GM18511 (cell line): Measurements from ENCODE around the gene RBKS.

Experiments
- ATAC-seq: cut with Tn5 transposase; IDR thresholded peaks from one replicate; pipeline ENCODE4 v1.9.1; 2021; ENCODE audit warnings: mild to moderate bottlenecking, moderate library complexity; ENCODE audit not compliant: unreplicated experiment

RBKS gene

DNA sequence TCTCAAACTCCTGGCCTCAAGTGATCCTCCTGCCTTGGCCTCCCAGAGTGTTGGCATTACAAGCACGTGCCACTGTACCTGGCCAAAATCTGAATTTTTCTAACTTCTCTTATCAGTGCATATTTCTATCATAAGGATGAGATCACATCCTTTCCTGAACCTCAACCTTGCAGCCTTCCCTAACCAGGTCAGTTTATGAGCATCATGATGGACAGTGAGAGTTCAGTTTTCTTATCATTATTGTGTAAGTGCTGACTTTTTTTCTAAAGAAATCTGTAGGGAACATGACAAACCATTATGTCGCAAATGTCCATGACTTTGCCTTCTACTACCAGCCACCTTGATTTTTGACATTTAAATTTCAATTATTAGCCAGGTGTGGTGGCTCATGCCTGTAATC lies 87.1 kb downstream of the RBKS start:
- no peak for ATAC-seq

DNA sequence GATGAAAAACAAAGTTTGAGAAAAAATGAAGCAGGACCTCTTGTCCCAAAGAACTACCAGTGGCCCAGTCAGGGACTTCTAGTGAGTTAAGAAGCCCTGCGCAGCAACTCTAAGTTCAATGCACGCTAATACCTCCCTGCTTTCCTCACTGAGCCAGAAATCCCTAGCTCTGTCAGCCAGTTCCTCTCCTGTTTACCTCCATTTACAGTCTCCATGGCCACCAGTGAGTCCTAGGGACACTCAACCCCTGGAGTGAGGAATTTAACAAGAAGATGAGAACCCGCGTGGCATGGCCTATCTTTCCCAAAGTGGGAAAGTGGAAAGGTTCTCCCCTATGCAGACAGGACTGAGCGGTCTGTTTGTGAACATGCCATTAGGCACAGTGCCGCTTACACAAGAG lies 87.6 kb downstream of the RBKS start:
- ATAC-seq = no peak

DNA sequence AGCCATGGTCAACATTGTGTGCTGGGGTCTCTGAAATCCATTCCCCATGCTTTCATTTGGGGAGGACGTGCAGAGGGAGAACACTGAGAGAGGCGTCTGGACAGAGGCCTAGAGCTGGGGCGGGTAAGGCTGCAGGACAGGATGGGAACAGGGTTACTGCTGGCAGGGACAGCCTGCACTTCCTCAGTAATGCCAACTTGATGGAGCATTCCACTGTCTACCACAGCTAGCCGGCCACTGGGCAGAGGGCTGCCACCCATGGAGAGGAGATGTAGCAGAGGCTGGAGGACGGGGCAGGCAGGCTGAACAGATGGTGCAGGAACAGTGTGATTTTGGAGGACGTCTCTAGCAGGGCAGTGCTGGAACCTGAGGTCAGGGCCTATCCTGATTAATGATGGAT lies 89.3 kb downstream of the RBKS start:
- ATAC-seq = no peak

DNA sequence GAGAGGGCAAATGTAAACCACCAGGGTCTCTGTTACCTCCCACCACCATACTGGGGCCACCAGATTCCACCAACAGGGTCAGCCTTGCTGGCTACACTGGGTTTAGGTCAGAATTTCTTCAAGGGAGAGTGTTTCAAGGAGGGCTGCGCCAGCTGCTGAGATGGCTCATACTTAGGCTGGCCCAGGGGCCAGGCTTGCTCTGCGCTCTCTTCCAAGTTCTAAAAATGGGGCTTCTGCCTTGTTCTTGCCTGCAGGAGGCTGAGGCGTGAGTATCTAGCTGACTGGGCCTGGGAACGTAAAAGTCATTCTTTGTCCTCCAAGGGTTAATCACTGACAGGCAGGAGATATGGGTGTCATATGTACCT lies 90.6 kb downstream of the RBKS start:
- ATAC-seq = no peak

DNA sequence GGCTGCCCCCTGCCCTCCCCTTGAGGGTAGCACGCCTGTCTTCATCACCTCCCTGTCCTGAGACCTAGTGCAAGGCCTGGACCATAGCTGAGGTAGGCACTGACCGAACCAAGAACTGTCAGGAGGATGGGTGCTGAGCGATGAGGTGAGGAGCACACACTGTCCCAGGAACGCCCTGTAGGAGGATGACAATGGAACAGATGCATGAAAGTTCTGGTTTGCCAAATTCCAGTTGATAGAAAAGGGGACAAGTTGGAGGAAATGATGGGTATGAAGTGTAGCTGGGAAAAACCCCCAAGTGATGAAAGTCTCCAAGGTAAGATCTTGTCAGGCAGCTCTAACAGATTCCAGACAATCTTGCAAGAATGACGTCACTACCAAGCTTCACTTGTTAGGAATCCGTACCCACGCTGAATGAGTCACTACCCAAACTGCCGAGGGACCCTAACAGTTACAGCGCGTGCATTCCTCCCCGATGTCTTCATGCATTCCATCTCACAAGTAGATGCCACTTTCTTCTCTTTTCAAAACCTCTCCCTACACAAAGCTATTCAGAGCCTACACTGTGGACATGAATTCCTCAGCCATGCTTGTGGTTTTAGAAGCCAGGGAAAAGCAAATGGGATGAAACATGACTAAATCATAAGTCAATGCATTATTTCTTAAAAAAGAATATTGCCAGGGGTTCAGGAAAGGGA lies 91.1 kb downstream of the RBKS start:
- ATAC-seq = no peak

DNA sequence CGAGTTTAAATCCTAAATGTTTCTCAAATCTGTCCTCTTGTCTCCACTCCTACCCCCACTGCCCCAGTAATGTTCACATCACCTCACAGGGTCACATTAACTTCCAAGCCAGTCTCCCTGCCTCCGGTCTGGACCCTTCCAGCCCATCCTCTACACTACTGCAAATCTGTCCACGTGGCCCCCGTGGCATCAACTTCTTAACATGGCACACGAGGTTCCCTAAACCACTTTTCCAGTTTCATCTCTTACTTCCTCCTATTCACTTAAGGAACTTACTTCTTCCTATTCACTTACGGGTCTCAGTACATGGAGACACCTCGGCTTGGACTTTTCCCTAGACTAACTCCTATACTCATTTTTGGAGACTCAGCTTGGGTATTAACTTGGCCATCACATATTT lies 91.7 kb downstream of the RBKS start:
- no peak for ATAC-seq

DNA sequence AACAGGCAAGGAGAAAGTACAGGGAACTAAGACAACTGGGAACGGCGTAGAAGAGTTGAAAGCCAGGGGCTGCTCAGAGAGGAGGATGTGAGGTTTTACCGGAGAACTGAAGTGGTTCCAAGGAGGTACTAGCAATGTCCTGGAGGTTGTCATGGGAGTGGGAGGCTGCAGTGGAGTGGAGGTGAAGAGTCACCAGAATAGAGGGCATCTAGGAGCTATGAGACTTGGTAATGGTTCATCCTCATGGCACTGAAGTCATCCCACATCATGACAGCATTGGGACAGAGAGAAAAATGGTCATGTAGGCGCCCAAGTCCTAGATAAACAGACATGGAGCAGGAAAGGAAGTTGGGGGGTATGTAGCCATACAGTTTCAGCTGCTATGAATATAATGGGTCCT lies 92.3 kb downstream of the RBKS start:
- no peak for ATAC-seq

DNA sequence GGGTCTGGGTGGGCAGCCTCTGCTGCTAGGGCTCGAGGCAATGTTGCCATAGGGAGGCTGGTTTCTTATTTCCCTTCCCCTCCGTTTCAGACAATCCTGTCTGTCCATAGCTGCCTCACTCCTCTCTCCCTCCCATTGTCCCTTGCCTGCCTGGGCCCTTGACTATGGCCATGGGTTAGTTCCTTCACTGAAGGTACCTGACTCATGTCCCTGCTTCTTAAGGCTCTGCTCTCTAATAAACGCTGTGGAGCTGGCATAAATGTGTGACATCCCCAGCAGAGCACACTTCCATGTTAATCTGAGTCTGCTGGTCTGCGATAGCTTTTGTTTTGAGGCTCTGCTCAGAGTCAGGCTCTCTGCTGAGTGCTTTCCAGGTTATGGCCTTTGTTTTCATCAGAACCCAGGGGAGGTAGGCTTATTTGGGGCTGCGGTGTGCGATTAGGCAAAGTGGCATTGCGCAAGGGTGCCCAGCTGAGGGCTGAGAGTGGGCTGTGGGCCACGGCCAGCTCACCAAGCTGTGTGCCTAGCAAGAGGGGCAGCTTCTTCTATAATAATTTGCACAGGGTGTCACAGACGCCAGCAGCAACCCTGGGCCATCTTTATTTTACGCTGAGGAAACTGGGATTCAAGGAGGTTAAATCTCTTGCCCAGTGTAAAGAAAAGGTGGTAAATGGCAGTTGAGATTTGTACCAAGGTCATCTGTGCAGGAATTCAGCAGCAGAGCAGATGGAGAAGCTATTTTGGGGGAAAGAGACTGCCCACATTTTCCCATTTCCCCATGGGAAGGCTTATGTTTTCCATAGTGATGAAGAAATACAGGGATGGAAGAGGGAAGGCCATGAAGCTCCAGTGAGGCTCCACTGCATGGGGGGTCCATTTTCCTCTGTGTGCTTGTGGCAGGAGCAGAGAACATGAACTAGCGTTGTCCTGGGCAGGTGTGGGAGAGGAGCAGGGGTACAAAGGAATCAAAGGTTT lies 93.1 kb downstream of the RBKS start:
- no peak for ATAC-seq

DNA sequence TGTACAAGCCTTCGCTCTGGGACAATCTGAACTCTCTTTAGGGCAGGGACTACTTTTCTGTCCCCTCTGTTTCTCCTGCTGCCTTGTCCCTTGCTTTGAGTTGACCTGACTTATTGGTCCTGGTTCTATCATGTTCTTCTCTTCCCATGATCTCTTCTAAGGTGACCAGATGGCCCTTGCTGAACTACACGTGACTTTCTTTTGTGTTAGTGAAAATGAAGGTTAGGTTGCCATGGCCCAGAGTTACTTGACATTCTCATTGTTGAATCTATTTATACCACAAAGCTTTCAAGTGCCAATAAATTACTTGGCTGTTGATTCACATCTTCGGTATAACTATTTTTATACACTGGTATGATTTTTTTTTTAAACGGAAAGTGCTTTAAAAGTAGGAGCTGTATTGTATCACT lies 94.3 kb downstream of the RBKS start:
- ATAC-seq = no peak

DNA sequence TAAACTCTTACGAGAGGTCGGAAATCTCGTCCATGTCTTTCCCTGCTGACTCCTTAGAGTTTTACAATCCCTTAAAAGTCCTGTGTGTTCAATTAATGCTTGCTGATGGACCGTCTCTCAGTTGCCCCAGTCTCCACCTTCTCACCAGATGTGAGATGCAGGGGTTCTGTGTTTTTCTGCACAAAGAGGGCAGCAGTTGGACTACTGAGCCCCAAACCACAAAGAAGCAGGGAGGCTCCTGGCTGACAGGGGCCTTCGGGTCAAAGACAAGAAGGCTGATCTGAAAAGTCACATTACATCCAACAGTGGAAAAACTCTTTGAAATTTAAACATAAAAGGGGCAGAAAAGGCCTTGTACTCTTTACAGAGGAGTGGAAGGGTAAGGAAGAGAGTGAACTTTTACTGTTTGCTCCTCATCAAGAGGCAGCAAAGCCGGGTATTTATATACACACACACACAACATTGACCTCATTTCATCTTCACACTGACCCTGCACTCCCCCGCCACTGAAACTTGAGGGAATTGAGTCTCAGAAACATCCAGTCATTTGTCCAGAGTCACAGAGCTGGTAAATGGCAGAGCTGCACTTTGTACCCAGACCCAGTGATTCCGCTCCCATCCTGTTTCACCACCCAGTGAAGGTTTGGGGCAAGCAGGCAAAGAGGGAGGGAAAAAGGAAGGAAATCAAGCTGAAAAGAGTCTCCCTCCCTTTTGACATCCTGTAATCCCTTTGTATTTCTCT lies 94.9 kb downstream of the RBKS start:
- ATAC-seq = no peak

DNA sequence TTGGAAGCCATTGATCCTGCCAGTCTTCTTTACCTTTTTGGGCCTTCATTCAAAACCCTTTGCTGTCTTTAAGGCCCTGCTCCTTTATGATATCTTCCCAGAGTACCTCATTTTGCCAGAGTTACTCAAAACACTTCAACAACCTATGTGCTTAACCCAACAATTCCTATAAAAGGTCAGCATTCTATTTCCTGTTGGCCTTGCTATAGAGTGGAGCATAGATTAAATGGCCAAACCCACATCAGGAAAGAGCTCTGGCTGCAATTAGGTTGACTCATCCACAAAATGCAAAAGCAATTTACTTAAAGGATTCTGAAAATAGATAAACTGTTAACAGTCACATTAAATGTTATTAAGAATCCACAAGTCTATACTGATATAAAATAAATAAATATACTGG lies 97.4 kb downstream of the RBKS start:
- ATAC-seq = no peak

DNA sequence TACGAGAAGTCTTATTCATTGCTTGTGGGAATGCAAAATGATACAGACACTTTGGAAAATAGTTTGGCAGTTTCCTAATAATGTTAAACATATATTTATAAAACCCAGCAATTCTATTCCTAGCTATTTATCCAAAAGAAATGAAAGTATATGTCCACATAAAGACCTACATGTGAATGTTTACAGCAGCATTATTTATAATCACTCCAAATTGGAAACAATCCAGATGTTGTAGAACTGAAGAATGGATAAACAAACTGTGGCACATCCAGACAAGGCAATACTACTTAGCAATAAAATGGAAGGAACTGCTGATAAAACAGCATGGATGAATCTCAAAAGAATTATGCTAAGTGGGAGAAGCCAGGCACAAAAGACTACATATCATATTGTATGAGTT lies 99.4 kb downstream of the RBKS start:
- no peak for ATAC-seq

DNA sequence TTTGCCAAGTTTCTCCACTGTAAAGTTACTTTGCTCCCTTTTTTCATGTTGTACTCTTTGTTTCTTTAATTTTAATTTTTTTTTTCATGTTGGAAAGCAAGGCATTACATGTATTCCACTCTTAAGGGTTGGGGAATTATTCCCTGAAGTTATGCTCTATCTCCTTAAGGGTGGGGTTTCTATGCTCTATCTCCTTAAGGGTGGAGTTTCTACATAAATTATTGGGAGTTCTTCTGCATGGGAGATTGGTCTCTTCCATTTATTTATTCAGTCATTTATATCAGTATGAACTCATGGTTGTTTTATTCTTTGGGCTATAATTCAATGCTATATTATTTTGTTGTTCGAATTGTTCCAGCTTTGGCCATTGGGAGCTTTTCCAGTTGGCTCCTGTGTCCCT lies 107.5 kb downstream of the RBKS start:
- no peak for ATAC-seq

DNA sequence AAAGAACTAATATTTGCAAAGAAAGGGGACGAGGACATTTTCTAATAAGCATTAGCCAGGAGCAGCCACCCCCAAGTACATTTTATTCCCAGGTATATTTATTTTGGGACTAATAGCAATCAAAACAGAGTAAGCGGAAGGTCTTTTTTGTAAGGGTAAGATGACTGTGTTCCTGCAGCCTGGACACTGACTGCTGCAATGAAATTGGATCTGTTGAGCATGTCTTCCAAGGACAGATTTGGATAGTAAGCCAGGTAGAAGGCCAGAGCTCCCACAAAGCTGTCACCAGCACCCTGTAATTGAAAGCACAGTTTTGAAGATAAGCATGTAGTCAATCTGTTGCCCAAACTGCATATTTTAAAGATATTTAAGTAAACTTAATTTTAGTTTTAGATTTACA lies 108.7 kb downstream of the RBKS start:
- no peak for ATAC-seq

DNA sequence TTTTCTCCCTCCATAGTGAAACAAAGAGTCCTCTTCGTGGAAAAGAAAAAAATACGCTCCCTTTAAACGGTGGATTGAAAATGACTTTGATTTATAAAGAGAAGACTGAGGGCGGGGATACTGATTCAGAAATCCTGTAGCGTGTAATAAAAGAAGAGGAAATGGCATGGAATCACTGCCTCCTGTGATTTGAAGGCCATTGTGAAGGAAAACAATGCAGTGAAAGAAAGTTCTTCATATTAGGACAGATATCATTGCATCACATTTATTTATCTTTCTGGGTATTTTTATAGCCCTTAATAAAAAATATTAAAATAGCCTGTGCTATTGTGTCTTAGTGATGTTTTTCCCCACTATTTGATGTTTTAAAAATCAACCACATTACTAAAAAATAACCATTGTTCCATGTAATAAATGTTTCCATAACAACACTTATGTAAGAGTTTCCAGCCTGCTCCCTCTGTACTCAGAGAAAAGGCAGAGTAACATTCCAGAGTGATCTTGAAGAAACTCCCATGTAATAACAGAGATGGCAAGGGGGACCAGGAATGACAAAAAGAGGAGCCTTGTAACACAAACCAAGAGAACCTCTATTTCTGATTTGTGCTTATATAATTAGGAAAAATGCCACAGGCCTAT lies 110.7 kb downstream of the RBKS start:
- ATAC-seq = no peak

DNA sequence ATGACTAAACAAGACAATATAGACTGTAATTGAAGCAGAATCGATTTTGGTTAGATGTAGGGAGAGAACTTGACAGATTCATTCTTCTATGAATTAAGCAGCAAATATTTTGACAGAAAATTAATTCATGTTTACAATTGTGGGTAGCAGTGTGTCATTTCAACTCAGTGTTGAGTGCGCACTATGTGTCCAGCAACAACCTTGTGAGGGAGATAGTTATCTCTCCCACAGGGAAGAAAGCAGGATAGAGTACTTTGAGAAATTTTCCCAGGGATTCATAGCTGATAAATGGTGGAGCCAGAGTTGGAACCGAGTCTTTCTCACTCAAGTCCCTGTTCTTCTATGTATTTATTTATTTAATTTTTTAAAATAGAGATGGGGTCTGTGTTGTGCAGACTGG lies 113.5 kb downstream of the RBKS start:
- no peak for ATAC-seq

DNA sequence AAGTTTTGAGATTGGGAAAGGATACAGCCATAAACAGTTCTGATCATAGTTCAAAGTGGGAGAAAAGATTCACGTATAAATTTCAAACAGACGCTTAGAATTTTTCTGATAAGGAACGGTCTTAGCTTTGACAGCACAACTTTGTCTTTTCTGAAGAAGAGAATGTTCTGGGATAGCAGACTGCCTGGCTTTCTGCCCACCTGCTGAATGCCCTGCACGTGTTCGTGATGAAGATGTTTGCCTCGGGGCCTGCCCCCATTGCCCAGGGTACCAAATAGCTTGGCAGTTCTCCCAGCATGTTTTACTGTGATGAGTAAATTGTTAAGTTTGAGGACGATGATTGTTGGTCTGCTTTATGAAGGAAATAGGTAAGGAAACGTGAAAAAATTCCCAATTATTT lies 114.1 kb downstream of the RBKS start:
- no peak for ATAC-seq

DNA sequence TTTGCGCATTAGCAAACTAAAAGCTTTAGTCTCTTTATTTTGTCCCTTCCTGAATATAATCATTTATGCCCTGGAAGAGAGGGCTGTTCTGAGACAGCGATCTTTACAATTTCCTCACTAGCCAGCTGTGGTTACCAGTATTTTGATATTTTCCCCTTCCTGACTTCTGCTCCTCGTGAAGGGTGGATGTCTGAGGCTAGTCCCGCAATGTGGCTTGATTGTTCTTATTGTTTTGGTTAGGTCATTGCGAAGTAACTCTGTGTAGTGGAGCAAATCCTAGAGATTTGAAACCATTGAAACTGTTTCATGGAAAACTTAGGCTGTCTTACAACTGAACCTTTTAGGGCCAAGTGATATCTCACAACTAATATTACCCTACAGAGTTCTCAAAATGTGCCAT lies 116.2 kb downstream of the RBKS start:
- no peak for ATAC-seq

DNA sequence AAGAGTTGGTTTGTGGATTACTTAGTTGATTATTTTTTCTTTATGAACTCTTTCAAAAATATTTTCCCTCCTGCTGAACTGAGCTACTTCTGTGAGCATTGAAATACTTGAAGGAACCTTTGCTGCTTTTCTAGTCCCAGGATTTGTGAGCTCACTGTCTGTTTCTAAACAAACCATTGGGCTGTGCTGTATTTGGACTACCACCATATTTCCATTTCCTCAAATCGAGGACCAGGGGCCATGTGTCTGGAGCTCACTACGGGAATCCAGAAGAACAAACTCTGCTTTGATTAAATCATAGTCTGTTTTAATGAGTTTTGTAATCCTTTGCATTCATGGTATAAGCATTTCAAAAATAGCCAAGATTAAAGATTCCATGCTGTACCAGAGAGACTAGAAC lies 117.4 kb downstream of the RBKS start:
- ATAC-seq = no peak

DNA sequence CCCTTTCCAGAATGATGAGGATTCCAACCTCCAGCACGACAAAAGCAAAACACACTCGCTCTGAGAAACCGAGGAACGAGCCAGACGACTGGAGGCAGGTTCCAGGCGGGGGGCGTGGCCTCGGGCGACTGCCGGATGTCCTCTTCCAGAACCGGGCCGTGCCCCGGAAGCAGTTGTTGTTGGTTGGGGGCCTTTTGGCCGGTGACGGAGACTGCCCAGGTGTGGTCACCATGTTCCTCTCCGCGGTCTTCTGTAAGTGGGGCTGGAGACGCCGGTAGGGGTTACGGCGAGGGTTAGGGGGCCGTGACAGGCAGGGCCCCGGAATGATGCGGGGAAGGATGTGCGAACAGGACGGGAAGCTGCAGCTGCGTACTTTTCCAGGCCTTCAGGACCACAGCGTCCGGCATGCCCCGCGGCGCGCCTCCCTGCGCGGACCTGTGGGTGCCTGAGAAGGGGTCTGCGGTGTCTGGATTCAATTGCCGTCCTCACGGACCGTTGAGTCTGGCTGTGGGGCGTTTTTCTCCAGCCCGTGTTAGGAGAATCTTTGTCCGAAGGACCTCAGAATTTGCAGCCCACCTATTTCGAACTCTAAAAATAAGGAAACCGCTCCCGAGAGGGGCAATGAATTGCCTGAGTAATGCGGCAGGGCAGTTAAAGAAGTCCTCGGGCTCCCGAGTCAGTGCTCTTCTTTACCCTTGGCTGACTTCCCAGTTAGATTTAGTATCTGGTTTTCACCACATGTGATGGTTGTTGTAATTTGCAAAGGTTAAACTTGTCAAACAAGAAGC lies 118.4 kb downstream of the RBKS start, which contains the start of gene MRPL33:
Gene MRPL33 (plus strand): TSS at position 172 of the 788 bp plus-strand sequence. CDS start 59 bp downstream, at position 231.
- ATAC-seq = peak; percentile 98
